HG03520 (cell line): Measurements from ENCODE around the gene RRAGA.
"Not testable (repeated sequence)": the region's sequence is repeated elsewhere in the genome, so short reads cannot be mapped to it uniquely, and the experiment has no call there.

Experiments
- ATAC-seq: cut with Tn5 transposase; IDR thresholded peaks from one replicate; pipeline ENCODE4 v1.9.1; 2021; ENCODE audit warnings: mild to moderate bottlenecking, moderate library complexity; ENCODE audit not compliant: unreplicated experiment

The RRAGA gene

DNA sequence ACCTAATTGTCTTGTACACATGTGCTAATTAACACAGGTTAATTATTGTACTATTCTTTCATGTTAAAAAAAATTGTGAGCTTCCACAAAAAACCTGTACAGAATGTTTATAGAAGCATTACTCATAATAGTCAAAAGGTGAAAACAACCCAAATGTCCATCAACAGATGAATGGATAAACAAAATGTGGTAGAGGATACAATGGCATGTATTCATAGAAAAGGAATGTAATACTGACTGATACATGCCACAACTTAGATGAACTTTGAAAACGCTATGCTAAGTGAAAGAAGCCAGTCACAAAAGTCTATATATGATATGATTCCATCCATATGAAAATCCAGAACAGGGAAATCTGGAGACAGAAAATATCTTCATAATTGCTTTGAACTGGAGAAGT, 25.6 kb downstream of the RRAGA start:
- ATAC-seq, result no peak

DNA sequence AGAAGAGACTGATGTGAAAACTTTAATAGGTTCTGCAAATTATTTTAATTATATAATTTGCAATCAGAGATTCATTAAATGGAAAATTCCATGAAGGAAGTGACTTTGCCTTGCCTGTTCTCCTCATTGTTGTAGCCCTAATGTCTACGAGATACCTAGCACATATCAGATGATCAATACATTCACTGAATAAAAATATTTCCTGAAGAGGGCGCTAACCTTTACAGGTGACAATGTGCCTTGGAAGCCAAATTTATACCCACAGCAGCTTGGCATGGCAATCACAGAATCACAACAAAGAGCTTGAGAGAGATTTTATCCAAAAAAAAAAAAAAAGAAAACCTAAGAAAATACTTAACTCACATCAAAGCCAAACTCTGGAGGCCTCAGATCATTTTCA, 36.1 kb downstream of the RRAGA start:
- ATAC-seq, result no peak

DNA sequence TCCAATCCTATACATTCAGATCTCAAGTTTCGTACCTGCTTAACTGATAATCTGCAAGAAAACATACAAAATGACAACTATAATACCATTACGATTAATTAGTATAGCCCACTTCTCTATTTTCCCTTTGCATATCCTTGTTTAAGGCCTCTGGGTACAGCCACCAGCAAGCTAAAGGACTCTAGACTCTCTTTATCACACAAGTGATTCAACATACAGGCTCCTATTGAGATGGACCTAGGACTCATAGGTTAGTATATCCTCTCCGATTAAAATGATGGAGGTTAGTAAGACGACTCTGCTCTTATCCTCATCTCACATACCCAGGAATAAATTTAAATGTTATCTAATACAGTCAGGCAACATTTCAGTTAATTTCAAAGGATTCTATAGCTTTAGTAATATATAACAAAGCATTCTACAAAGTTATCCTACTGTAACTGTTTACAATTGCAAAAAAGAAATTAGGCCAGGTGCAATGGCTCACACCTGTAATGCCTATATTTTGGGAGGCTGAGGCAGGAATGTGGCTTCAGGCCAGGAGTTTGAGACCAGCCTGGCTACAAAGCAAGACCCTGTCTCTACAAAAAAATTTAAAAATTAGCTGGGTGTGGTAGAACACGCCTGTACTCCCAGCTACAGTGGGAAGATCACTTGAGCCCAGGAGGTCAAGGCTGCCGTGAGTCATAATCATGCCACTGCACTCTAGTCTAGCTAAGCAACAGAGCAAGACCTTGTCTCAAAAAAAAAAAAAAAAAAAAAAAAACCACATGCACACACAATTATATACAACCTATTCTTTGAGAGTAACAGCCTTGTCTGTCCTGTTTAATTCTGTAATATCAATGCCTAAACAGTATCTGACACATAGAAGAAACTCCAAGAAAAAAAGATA, 38.1 kb downstream of the RRAGA start:
- no peak for ATAC-seq

DNA sequence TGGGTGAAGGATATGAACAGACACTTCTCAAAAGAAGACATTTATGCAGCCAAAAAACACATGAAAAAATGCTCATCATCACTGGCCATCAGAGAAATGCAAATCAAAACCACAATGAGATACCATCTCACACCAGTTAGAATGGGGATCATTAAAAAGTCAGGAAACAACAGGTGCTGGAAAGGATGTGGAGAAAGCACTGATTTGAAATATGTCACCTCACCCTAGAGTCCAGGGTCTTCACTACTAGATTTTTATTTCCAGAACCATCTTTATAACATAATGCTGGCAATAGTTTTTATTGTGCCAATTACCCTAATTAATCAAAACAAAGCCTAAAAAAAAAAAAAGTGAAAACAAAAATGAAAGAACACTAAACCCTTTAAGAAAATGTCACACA, 48.2 kb downstream of the RRAGA start:
- not testable (repeated sequence) for ATAC-seq
